ENCODE data around the gene BAIAP2L1.
A peak's percentile ranks its signal among the peaks of the same experiment; 100 is the strongest.
"Not testable (repeated sequence)": the region's sequence is repeated elsewhere in the genome, so short reads cannot be mapped to it uniquely, and the experiment has no call there.

The BAIAP2L1 gene

GRCh38 chr7:98400542-98401340, at the start of gene BAIAP2L1:
Gene BAIAP2L1, minus strand, starts transcription at chr7:98401090. Its CDS starts 238 bp downstream, at chr7:98400852.
- DNase-seq = peak; percentile 72

- no peak for DNase-seq
Observed at GRCh38 chr7:98448766-98449165, 47.9 kb upstream of the BAIAP2L1 start.

- DNase-seq = not testable (repeated sequence)
Observed at GRCh38 chr7:98440992-98441391, 40.1 kb upstream of the BAIAP2L1 start.

DNA sequence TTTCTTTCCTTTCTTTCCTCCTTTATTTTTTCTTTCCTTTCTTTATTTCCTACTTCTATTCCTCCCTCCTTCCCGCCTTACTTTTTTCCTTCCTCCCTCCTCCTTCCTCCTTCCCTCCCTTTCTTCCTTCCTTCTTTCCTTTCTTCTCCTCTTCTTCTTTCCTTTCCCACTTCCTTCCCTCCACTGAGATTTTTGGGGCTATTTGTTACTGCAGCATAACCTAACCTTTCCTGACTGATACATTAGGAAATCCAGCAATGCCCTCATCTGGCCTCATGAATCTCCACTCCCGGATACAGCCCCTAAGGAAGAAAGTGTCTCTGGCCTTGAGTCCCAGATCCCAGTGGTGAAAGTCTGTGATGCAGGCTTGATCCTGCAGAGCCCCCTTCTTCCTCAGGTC, 38.6 kb upstream of the BAIAP2L1 start:
- no peak for DNase-seq

DNA sequence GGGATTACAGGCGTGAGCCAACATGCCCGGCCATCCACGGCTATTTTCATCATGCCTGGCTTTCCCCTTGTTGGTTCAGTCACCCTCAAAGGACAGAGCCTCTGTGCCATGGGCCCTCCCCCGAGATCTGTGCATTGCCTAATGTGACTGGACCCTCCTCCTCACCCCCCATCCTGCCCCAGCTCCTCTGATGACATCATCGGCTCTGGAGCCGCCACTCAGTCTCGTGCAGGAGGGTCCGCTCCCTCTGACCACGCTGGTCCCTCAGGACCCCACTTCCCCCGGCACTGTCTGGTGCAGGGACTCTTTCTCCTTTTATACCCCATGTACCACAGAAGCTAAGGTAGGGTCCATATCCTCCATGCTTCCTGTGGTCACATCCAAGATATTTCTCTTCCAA, 33.2 kb upstream of the BAIAP2L1 start:
- no peak for DNase-seq

GRCh38 chr7:98429799-98430198, 28.9 kb upstream of the BAIAP2L1 start:
- no peak for DNase-seq

GRCh38 chr7:98423043-98423442, 22.2 kb upstream of the BAIAP2L1 start:
- peak; percentile 2 for DNase-seq

DNA sequence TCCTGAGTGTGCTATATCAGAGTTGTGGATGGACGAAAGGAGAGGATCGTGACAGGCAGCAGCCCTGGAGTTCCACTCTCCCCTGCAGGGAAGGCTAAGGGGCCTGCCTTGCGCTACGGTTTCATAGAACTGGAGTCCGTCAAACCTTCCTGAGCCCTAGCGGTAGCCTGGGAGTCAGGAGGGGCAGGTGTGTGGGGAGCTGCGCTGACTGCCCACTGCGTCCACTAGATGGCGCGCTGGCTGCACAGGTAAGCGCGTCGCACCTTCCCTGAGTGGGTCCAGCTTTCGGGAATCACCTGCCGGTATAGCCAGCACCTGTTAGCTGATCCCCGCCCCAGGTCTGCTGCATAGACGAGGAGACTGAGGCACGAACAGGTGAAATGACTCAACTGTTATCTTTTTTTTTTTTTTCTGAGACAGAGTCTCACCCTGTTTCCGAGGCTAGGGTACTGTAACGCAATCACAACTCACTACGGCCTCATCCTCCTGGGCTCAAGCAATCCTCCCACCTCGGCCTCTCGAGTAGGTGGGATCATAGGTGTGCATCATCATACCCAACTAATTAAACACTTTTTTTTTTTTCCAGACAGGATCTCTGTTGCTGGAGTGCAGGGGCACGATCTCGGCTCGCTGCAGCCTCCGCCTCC, 20.2 kb upstream of the BAIAP2L1 start:
- DNase-seq = peak; percentile 79

DNA sequence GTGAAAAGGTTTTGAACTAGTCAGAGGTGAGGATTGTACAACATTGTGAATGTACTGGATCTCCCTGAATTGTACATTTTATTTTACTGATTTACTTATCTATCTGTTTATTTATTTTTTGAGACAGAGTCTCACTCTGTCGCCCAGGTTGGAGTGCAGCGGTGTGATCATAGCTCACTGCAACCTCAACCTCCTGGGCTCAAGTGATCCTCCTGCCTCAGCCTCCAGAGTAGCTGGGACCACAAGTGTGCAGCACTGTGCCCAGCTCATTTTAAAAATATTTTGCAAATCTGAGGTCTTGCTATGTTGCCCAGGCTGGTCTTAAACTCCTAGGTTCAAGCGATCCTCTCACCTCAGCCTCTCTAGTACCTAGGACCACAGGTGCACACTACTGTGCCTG, 19.1 kb upstream of the BAIAP2L1 start:
- DNase-seq = not testable (repeated sequence)

- DNase-seq = not testable (repeated sequence)
Observed at GRCh38 chr7:98419316-98419691, 18.4 kb upstream of the BAIAP2L1 start.

DNA sequence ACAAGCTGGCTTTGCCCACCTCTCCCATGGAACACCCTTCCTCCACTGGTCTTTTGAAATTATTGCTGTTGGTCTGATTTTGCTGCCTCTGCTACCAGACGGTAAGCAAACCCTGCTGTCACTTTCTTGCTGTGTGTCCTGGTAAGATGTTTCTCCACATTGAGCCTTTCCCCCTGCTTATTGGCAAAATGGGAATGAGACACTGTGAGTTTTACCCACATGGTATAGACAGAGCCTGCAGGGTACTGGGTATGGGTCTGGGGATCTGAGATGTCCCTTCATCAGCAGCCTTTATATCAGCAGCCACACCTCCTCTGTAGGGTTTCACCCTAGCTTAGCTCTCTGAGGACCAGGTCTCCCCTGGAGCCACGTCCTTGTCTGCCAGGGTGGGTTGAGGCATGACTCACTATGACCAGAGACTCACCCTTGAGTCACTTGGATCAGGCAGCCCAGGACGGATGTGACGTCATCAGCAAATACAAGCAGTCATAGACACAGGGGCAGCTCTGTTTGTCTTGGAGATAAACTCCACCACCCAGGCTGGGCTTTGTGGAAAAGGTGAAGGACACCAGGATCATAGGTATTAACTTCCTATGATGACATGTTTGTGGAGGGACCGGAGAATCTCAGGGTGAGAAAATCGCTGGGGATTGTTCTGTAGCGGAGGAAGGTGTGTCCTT, 17.9 kb upstream of the BAIAP2L1 start:
- peak; percentile 63 for DNase-seq

DNA sequence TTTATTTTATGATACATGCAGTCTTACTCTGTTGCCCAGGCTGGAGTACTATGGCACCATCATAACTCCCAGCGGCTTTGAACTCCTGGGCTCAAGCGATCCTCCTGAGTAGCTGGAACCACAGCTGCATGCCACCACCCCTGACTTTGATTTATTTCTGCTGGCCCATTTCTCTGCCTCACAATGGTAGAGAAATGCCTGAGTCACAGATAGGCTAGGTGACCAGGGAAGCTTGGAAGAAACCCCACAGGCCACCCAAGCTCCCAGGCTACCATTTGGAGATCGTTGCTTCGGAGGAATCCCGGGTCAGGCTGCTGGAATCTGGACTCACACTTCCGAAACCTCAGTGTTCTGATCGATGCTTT, 17.4 kb upstream of the BAIAP2L1 start:
- DNase-seq = no peak

DNA sequence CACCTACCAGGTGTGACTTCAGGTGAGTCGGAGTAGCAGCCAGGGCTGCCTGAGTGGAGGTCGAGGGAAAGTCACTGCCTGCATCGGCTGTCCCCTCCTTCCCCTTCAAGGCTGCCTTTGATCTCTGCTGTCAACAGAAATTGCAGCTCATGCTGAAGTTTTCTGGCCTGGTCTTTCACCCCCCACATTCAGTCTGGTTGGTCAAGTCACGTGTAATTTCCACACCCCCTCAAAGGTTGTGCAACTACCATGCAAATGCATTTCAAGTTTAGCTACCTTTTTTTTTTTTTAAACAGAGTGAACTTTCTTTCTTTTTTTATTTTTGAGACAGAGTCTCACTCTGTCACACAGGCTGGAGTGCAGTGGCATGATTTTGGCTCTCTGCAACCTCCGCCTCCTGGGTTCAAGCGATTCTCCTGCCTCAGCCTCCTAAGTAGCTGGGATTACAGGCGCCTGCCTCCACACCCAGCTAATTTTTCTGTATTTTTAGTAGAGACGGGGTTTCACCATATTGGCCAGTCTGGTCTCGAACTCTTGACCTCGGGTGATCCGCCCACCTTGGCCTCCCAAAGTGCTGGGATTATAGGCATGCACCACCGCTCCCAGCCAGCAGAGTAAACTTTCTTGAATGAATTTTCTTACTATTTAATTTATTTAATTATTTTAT, 16.8 kb upstream of the BAIAP2L1 start:
- not testable (repeated sequence) for DNase-seq

DNA sequence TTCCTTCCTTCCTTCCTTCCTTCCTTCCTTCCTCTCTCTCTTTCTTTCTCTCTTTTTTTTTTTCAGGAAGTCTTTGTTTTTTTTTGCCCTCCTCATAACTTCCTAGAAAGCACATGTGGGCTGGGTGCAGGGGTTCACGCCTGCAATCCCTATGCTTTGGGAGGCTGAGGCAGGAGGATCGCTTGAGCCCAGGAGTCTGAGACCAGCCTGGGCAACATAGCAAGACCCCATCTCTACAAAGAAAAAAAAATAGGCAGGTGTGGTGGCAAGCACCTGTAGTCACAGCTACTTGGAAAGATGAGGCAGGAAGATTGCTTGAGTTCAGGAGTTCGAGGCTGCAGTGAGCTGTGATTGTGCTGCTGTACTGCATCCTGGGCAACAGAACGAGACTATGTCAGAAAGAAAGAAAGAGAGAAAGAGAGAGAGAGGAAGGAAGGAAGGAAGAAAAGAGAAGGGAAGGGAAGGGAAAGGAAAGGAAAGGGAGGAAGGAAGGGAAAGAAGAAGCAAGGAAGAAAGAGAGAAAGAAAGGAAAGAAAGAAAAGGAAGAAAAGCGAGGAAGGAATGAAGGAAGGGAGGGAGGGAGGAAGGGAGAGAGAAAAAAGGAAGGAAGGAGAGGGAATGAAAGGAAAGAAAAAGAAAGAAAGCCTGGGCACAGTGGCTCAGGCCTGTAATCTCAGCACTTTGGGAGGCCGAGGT, 13.5 kb upstream of the BAIAP2L1 start:
- DNase-seq = no peak

GRCh38 chr7:98413655-98414054, 12.8 kb upstream of the BAIAP2L1 start:
- DNase-seq = not testable (repeated sequence)

DNA sequence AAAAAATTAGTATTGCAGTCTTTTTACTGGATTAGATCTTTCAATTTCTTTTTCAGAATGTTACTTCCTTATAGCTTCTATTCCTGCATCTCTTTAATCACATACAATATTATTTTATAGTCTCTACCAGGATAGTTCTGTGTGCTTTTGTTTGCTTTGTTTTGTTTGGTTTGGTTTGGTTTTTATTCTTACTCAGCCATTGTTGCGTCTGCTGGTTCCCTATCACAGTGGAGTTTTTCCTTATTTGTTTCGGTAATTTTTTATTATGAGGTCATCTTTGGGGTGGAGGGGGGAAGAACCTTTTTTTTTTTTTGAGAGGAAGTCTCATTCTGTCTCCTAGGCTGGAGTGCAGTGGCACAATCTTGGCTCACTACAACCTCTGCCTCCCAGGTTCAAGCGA, 9.0 kb upstream of the BAIAP2L1 start:
- peak; percentile 26 for DNase-seq

- DNase-seq = not testable (repeated sequence)
Observed at GRCh38 chr7:98408146-98408545, 7.3 kb upstream of the BAIAP2L1 start.

DNA sequence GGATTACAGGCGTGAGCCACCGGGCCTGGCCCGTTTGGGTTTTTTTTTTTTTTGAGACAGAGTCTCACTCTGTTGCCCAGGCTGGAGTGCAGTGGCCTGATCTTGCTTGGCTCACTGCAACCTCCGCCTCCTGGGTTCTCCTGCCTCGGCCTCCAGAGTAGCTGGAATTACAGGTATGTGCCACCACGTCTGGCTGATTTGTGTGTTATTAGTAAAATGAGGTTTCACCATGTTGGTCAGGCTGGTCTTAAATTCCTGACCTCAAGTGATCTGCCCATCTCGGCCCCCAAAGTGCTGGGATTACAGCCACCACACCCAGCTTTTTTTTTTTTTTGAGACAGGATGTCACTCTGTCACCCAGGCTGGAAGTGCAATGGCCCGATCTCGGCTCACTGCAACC, 5.9 kb upstream of the BAIAP2L1 start:
- no peak for DNase-seq

- DNase-seq = no peak
Observed at GRCh38 chr7:98404840-98405239, 4.0 kb upstream of the BAIAP2L1 start.

GRCh38 chr7:98399890-98400541, 874 bp downstream of the BAIAP2L1 start:
- no peak for DNase-seq

DNA sequence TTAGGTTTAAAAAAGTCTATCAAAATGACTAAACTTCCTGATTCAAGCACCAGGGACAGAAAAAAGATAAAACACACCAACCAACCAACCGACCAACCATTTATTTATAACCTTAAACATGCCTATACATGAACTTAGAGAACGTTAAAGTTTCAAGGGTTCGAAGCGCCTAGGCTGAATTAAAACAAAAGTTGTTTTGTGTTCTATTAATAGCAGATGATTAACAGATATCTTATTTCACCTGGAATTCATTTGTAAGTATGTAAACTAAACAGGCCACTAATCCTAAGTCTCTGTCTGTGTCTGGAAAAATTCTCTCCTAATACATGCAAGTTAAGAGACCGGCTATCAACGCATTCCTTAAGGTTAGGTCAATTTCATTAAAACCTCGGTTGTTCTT, 1.4 kb downstream of the BAIAP2L1 start:
- DNase-seq = peak; percentile 10

Measured in NCI-H2029 treated with DMSO at 0.1 percent for 48 hours (cell line).